Inferior parietal cortex (tissue), 1 donor: ENCODE results near the gene FNDC3A.
A peak's percentile ranks its signal among the peaks of the same experiment; 100 is the strongest.

Experiments
- DNase-seq: peaks from one replicate; pipeline ENCODE4 v3.0.0-alpha.2; 2016; ENCODE audit errors: extremely low spot score

The FNDC3A gene

DNA sequence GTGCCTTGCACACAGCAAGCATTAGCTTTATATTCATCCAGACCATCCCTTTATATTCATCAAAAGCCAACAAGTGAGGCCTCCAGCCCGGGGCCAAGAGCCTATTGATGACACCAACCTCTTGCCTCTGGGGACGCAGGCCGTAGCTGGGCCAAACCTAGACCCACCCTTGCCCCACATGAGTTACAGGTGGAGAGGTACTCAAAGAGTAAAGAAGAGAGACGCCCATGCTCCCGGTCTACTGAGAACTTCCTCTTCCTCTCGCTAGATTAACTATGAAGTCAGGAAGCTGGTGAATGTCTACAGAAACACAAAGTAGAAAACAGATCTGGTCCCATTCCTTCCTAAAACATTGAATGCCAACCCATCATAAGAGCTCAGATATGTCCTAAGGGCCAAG lies 240.6 kb downstream of the FNDC3A start:
- no peak for DNase-seq

DNA sequence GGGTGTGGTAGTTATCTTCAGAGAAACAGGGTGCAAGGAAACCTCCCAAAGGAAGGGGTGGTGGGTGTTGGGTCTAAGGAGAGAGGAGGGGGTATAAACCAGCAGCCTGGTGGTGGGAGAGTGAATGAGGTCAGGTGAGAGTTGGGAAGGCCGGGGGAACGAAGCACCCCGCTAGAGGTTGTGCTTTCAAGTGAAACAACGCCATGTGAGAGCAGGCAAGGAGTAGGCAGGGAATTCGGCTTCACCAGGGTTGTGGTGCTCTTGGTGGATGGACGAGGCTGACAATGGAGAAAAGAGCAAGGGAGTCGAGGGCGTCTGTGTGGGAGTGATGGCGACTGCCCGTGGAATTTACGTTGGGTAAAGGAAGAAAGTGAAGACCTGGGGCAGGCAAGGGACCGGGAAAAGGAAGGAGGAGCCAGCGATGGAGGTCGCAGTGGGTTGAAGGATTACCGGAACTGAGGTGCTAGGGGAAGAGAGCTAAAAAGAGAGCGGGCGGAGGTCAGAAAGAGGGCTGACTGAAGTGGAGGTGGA lies 242.3 kb downstream of the FNDC3A start:
- DNase-seq: no peak

DNA sequence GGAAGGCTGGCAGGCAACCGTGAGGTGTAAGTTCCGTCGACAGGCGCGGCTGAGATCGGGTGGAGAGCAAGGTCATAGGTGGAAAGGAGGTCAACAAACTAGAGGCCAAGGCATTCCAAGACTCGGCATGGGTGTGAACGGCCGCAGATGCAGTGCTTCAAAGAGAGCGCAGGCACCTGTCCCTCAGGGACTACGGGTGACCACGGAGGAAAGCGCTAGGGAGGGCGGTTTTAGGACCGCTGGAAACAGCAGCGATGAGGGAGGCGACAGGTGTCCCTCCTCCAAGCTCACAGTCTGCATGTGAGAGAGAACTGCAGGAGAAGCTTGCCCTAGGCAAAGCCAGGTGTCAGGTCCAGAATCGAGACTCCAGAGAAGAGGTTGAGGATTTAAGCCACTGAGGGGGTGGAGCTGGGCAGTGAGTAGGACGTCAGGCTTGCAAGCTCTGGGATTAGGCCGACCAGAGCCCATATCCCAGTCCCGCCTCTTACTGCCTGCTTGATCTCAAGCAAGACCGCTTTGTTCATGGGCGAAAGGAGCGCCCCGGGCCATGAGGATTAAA lies 242.9 kb downstream of the FNDC3A start:
- no peak for DNase-seq

DNA sequence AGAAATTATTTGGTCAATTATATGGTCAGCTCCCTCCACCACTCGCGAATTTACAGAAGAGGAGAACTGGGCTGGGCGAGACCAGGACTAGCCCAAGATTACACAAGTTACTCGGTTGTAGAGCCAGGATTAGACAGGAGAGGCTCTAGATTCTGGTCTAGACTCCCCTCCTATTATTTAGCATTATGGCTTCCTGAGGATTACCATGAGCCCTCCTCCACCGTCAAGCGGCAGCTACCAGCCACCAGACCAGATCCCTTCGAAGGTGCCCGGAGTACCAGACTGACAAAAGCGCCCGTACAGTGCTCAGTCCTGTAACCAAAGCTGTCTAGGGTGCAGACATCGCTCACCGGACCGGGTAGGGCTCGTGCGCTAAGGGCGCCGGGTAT lies 243.9 kb downstream of the FNDC3A start:
- no peak for DNase-seq

DNA sequence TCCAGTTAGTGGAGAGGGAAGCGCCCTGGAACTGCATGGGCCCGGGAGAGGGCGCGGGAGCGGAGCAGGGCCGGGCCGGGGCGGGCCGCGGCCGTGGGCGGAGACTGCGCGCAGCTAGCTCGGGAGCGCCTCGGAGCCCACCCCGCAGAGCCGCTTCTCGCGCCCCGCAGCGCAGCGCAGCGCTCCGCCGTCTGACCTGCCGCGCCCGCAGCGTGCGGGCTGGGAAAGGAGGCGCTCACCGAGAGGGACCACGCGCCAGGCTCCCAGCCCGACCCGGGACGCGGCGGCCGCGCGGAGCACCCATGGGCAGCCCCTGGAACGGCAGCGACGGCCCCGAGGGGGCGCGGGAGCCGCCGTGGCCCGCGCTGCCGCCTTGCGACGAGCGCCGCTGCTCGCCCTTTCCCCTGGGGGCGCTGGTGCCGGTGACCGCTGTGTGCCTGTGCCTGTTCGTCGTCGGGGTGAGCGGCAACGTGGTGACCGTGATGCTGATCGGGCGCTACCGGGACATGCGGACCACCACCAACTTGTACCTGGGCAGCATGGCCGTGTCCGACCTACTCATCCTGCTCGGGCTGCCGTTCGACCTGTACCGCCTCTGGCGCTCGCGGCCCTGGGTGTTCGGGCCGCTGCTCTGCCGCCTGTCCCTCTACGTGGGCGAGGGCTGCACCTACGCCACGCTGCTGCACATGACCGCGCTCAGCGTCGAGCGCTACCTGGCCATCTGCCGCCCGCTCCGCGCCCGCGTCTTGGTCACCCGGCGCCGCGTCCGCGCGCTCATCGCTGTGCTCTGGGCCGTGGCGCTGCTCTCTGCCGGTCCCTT lies 244.5 kb downstream of the FNDC3A start, which contains the start of gene MLNR:
MLNR (plus strand) TSS at position 303 of the 820 bp plus-strand sequence; CDS start at position 303, 0 bp downstream.
- DNase-seq: no peak

DNA sequence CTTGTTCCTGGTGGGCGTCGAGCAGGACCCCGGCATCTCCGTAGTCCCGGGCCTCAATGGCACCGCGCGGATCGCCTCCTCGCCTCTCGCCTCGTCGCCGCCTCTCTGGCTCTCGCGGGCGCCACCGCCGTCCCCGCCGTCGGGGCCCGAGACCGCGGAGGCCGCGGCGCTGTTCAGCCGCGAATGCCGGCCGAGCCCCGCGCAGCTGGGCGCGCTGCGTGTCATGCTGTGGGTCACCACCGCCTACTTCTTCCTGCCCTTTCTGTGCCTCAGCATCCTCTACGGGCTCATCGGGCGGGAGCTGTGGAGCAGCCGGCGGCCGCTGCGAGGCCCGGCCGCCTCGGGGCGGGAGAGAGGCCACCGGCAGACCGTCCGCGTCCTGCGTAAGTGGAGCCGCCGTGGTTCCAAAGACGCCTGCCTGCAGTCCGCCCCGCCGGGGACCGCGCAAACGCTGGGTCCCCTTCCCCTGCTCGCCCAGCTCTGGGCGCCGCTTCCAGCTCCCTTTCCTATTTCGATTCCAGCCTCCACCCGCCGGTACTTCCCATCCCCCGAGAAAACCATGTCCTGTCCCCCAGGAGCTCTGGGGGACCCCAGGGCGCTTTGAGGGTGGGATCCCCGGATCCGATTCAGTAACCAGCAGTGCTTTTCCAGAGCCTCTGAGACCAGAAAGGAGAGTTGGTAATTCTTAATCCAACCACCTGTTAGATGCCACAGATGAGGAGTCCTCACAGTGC lies 245.3 kb downstream of the FNDC3A start:
- DNase-seq: no peak

DNA sequence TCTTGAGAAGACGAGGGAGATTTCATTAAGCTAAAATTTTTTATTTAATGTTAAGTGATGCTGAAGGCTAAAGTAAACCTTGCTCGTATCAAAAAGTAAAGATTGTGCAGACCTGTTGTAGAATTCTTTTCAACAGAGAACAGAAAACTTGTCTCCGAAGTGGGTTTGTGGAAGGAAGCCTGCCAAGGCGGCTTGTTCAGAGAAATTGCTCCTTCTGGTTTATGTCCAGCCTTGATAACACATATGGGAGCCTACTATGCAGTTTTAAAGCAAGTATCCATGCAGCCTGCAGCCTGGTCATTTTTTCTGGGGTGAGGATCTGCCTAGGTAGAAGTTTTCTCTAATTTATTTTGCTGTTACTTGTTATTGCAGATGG lies 245.9 kb downstream of the FNDC3A start:
- DNase-seq: no peak

DNA sequence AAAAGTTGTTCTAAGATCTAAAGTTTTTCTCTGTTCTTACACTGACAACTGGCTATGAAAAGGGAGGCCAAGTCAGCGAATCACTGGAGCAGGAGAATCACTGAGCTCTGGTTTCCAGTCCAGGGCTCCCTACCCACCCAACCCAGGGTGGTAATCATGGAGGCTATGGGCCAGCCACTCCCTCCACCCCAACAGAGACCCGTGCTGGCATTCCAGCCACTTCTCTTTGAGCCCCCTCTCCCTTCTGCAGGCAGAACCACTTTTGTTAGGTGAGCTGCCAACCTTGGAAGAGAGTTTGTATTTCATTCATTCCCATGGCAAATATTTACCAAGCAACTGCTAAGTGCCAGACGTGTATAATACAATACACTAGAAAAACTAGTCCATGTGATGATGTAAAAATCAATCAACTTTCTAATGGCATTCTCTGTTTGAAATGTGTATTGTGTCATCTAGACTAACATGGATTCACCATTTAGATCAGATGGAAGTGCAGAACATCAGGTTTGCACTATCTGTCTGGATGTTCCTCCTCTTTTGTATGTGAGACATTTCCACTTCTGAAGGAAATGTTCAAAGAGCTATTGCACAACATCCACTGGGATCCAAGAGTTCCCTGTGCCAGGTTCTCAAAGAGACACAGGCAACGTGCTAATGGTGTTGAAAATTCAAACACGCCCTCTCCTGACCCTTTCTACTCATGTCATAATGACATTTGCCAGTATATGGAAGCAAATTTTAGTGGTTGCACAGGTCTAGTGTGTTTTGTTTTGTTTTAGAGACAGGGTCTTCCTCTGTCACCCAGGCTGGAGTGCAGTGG lies 249.7 kb downstream of the FNDC3A start:
- no peak for DNase-seq

DNA sequence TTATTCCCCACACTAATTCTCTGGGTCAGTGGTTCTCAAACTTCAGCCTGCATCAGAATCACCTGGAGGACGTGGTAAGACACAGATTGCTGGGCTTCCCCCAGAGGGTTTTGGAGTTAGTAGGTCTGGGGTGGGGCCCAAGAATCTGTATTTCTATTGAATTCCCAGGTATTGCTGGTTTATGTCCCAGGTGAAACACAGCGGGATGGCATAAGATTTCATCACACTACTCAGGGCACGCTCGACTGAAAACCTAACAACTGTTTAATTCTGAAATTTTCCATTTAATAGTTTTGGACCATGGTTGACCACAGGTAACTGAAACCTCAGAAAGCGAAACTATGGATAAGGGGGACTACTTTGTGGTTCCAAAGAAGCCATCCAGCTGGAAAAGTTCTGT lies 250.9 kb downstream of the FNDC3A start:
- no peak for DNase-seq

DNA sequence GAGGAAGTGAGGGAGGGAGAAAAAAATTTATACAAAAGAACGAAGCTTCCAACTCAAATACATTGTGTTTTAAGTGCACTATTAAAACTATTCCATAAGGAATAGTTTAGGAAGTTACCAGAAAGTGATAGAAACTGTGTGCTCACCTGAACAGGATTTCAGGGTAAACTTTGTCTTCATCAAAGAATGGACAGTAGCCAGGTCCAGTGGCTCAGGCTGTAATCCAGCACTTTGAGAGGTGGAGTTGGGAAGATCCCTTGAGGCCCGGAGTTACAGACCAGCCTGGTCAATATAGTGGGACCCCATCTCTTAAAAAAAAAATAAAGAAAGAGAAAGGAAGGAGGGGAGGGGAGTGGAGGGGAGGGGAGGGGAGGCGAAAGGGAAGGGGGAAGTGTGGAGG lies 259.0 kb downstream of the FNDC3A start:
- DNase-seq: no peak

DNA sequence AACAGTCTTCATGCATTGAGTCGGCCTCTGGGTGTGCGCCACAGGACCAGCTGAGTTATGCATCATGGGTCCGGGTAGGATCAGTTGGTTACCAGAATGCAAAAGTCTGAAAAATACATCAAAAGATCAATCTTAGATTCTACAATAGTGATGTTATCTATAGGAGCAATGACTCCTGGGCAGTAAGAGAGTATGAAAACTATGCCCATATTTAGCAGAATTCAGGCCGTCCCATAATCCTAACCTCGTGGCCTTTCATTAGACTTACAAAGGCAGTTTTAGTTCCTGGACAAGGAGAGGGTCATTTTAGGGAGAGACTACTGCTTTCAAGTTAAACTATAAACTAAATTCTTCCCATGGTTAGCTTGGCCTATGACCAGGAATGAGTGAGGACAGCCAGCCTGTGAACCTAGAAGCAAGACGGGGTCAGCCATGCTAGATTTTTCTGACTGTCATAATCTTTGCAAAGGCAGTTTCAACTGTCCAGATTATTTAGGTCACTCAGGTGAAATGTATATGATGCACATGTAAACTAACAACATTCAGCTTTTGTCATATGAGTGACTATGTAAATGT lies 260.2 kb downstream of the FNDC3A start:
- no peak for DNase-seq

DNA sequence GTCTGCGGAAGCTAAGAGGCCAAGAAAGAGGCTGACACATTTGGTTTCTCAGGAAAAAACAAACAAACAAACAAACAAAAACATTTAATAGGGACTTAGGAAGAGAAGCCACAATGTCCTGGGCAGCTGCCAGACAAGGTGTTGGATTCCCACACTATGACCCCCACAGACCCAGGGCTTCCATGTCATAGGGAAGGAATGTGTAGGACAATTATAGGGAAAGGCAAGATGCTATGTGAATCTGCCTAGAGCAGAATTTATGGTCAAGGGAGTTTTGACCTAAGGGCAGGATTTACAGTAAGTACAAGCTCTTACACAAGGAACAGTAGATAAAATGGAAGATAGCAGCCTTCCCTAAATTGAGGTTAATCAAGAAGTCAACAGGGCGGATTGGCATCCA lies 262.9 kb downstream of the FNDC3A start:
- DNase-seq: no peak

DNA sequence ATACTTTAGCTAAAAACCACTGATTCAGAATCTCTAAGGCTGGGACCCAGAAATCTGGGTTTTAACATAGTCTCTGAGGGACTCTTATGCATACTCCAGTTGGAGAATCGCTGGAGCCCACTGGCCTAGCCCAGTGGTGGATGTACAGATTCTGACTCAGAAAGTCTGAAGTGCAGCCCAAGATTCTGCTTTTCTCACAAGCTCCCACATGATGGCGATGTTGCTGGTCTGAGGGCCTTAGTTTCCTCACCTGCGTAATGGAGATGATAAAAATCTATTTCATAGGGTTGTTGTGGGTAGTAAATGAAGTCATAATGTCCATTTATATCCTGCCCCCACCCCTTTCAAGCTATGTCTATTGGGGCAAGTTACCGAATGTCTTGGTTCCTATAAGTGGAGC lies 264.3 kb downstream of the FNDC3A start:
- no peak for DNase-seq

DNA sequence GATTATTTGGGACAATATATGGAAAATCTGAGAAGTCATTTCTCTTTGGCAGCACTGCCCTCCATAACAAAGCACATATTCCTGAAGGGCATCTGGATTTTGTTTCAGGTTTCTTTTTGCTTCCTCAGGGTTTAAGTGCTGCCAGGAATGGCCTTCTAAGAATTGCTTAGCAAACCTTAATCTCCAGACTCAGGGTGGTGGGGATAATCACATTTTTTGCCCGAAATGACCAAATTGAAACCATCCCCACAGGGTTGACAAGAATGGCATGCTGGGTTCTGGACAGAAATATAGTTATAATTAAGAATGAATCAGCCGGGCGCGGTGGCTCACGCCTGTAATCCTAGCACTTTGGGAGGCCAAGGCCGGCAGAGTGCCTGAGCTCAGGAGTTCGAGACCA lies 265.6 kb downstream of the FNDC3A start:
- DNase-seq: no peak

DNA sequence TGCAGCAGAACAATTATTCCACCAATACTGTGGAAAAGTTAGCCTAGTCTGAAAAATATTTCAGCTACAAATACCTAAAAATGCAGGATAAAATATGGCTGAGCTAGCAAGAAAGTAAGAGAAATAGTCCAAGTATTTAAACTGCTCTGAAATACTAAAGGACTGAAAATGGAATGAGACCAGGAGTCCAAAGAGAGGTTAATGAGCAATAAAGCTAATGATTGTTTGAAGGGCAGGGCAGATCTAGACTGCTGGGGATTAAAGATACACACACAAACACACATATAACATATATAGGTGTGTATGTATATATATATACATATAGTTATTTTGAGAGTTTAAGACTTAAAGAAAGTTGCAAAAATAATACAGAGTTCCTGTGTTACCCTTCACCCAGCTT lies 269.4 kb downstream of the FNDC3A start:
- DNase-seq: no peak

DNA sequence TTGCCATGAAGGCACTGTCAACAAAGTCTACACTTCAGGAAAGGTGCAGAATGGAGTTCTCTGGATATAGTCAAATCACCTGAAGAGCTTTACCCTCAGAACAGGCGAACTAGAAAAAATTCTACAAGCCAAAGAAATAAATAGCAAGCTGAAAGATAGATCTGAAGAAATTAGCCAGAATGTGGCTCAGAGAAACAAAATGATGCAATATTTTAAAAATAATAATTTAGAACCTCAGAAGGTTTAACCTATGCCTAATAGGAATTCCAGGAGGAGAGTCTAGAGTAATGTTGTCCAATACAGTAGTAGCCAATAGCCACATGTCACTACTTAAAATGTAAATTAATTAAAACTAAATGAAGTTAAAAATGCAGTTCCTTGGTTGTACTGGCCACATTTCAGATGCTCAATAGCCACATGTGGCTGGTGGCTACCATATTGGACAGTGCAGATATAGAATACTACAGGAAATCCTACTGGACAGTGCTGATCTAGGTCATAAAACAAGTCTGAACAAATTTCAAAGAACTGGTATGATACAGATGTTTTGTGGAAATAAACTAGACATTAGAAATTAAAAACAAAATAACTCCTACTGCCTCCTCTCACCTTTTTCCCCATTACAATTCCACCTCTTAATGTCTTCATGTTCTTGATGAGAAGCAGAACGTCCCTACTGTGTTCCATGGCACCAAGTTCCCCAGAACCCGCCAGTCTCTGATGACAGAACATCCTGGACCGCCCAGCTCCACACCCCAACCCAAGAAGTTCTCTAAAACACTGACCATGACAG lies 271.3 kb downstream of the FNDC3A start:
- peak; percentile 8 for DNase-seq

DNA sequence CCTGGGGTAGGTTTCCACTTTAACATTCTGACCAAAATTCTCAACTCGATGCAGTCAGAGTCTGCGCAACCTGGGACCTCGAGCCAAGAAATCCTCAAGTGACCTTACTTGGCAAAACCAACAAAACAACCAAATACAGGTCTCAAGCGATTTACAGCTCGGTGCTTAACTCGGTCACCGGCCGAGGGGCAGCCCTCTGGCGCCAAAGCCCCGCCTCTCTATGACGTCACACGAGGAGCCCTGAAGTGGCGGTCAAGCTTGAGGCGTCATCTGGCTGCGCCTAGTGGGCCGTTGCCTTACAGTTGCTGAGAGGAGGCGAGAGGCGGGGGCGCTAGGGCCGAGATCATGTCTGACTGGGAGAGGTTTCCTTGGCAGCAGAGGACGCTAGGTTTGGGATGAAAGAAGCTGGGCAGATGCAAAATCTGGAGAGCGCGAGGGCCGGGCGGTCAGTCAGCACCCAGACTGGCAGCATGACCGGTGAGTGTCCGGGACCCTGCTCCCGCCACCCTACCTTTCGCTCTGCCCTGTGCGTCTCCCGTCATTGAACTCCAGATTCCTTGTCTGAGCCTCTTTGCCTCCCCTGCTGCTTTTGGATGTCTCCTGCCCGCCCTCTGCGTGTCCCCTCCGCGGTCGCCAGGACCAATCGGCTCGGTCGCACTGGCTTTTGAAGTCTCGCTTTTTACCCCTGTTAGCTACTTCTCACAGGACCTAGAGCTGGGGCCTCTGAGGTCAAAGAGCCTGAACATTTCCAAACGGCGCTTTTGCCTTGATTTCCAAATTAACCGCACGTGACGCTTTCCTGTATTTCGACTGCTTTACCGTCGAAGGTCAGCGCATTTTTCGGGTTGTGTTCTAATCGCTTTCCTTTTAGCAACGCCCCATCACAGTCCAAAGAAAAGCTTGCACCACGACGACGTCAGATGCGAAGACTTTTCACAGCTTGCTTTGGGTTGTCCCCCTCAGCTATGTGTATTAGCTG lies 272.2 kb downstream of the FNDC3A start, which contains the start of gene CDADC1:
CDADC1 (plus strand) TSS at position 283 of the 979 bp plus-strand sequence; CDS start at position 396, 113 bp downstream.
- DNase-seq: peak; percentile 96

DNA sequence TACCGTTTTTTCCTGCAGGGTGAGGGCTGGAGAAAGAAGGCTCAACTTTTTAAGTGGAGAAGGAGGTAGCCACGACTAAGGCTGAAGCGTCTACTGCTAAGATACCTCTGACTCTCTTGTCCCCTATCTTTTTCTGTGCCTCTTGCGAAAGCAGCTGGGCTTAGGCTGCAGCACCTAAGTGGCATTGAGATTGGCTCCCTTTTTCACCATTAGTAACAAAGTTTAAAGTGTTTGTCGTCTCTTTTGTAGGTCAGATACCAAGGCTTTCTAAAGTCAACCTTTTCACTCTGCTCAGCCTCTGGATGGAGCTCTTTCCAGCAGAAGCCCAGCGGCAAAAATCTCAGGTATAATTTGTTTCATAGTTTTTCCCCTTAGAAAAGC lies 272.9 kb downstream of the FNDC3A start:
- DNase-seq: no peak

DNA sequence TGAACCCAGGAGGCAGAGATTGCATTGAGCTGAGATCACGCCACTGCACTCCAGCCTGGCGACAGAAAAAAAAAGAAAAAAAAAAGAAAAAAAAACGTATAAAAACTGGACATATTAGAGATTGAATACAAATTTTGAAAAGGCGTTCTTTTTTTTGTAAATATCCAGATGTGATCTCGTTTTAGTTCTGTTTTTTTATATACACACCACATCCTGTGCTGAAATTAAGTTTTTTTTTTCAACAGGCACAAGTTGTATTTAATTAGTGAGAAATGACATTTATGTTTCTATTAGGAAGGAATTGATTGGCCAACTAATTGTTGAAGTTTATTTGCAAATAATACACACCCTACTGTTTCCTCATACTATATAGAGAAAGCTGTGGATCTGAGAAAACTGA lies 275.6 kb downstream of the FNDC3A start:
- no peak for DNase-seq
